ENCODE data around the gene MAGI2.
"Not testable (repeated sequence)": the region's sequence is repeated elsewhere in the genome, so short reads cannot be mapped to it uniquely, and the experiment has no call there.

Gene MAGI2

GRCh38 chr7:79149831-79150230 is 303.6 kb downstream of the MAGI2 start:
- DNase-seq (ENCODE audit: low read depth), result no peak

- DNase-seq (ENCODE audit: low read depth), result no peak
Observed at GRCh38 chr7:79142706-79143105, 310.8 kb downstream of the MAGI2 start.

- no peak for DNase-seq (ENCODE audit: low read depth)
Observed at GRCh38 chr7:79141252-79141651, 312.2 kb downstream of the MAGI2 start.

GRCh38 chr7:79137942-79138341 is 315.5 kb downstream of the MAGI2 start:
- no peak for DNase-seq (ENCODE audit: low read depth)

GRCh38 chr7:79132844-79133451 is 320.5 kb downstream of the MAGI2 start:
- DNase-seq (ENCODE audit: low read depth), result no peak

- DNase-seq (ENCODE audit: low read depth), result no peak
Observed at GRCh38 chr7:79130715-79131114, 322.8 kb downstream of the MAGI2 start.

- no peak for DNase-seq (ENCODE audit: low read depth)
Observed at GRCh38 chr7:79124331-79124730, 329.1 kb downstream of the MAGI2 start.

- DNase-seq (ENCODE audit: low read depth), result no peak
Observed at GRCh38 chr7:79118143-79118542, 335.3 kb downstream of the MAGI2 start.

- no peak for DNase-seq (ENCODE audit: low read depth)
Observed at GRCh38 chr7:79096361-79096805, 357.1 kb downstream of the MAGI2 start.

- no peak for DNase-seq (ENCODE audit: low read depth)
Observed at GRCh38 chr7:79093421-79093820, 360.0 kb downstream of the MAGI2 start.

GRCh38 chr7:79091661-79092060 is 361.8 kb downstream of the MAGI2 start:
- DNase-seq (ENCODE audit: low read depth), result no peak

GRCh38 chr7:79091011-79091410 is 362.5 kb downstream of the MAGI2 start:
- no peak for DNase-seq (ENCODE audit: low read depth)

GRCh38 chr7:79090543-79090942 is 362.9 kb downstream of the MAGI2 start:
- no peak for DNase-seq (ENCODE audit: low read depth)

GRCh38 chr7:79084423-79084822 is 369.0 kb downstream of the MAGI2 start:
- DNase-seq (ENCODE audit: low read depth), result no peak

- no peak for DNase-seq (ENCODE audit: low read depth)
Observed at GRCh38 chr7:79079919-79080554, 373.4 kb downstream of the MAGI2 start.

GRCh38 chr7:79078273-79078672 is 375.2 kb downstream of the MAGI2 start:
- no peak for DNase-seq (ENCODE audit: low read depth)

- not testable (repeated sequence) for DNase-seq (ENCODE audit: low read depth)
Observed at GRCh38 chr7:79071187-79071586, 382.3 kb downstream of the MAGI2 start.

- DNase-seq (ENCODE audit: low read depth), result no peak
Observed at GRCh38 chr7:79064187-79064823, 389.2 kb downstream of the MAGI2 start.

- no peak for DNase-seq (ENCODE audit: low read depth)
Observed at GRCh38 chr7:79063019-79063698, 390.3 kb downstream of the MAGI2 start.

GRCh38 chr7:79060498-79060897 is 393.0 kb downstream of the MAGI2 start:
- DNase-seq (ENCODE audit: low read depth), result no peak

GRCh38 chr7:79055722-79056415 is 397.6 kb downstream of the MAGI2 start:
- no peak for DNase-seq (ENCODE audit: low read depth)

- DNase-seq (ENCODE audit: low read depth), result no peak
Observed at GRCh38 chr7:79051915-79052314, 401.6 kb downstream of the MAGI2 start.

All from activated gamma-delta T cell treated with anti-CD3 and anti-CD28 coated beads, Interleukin-2, amount 50 U/mL, for 16 hours (primary cell).